ENCODE measurements around the gene TRIM44.

TRIM44 gene

GRCh38 chr11:35683728-35684339, 21.3 kb downstream of the TRIM44 start:
- POLR2A ChIA-PET: no interaction called here
- no peak for TF ChIP-seq CTCF (IDR thresholded peaks at IDR 0.05; ENCODE audit: control extremely low read depth, extremely low read depth, low read depth, missing control alignments)
- CTCF ChIA-PET: no interaction called here
- peak; percentile 20 for DNase-seq (ENCODE audit: extremely low spot score)

GRCh38 chr11:35688023-35688422, 25.4 kb downstream of the TRIM44 start:
- TF ChIP-seq CTCF (IDR thresholded peaks at IDR 0.05; ENCODE audit: control extremely low read depth, extremely low read depth, low read depth, missing control alignments): no peak
- ChIA-PET CTCF (interaction anchor here (1.7 to 2.3 kb wide), 2 partner anchors 12 to 134 kb away, joined by 4 to 5 read pairs; no protein-coding TSS in a partner anchor), POLR2A (no interaction called here)
- DNase-seq (ENCODE audit: extremely low spot score): no peak

GRCh38 chr11:35689081-35689996, 26.8 kb downstream of the TRIM44 start:
- ChIA-PET CTCF (interaction anchor here (1.3 to 2.3 kb wide), 4 partner anchors 11 to 132 kb away, joined by 3 to 5 read pairs (median 4); no protein-coding TSS in a partner anchor), POLR2A (no interaction called here)
- no peak for DNase-seq (ENCODE audit: extremely low spot score)
- TF ChIP-seq CTCF (IDR thresholded peaks at IDR 0.05; ENCODE audit: control extremely low read depth, extremely low read depth, low read depth, missing control alignments): no peak

DNA sequence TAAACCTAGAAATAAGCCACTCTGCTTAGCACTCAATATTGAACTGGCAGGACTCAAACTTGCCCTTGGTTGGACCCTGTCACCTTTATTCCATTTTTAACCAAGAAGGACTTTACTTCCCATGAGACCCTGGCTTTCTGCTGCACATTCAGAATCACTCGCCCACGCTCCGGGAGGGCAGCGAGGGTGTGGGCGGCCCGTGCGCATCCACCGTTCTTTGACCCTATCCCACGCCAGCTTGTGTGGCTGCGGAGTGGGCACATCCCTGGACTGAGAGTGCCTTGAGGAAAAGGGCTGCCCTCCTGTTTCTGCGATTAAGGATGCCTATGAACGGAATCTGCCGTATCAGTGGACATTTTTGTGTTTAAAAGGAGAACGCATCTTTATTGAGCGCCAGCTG, 39.6 kb downstream of the TRIM44 start:
- CTCF ChIA-PET: no interaction called here
- TF ChIP-seq CTCF (IDR thresholded peaks at IDR 0.05; ENCODE audit: control extremely low read depth, extremely low read depth, low read depth, missing control alignments): no peak
- POLR2A ChIA-PET: no interaction called here
- no peak for DNase-seq (ENCODE audit: extremely low spot score)

- no peak for DNase-seq (ENCODE audit: extremely low spot score)
- POLR2A ChIA-PET: no interaction called here
- TF ChIP-seq CTCF (IDR thresholded peaks at IDR 0.05; ENCODE audit: control extremely low read depth, extremely low read depth, low read depth, missing control alignments): no peak
- CTCF ChIA-PET: interaction anchor here (0.7 to 1.2 kb wide), 3 partner anchors 34 to 549 kb away, joined by 3 to 5 read pairs (median 3); no protein-coding TSS in a partner anchor
Observed at GRCh38 chr11:35709376-35709775, 46.8 kb downstream of the TRIM44 start.

DNA sequence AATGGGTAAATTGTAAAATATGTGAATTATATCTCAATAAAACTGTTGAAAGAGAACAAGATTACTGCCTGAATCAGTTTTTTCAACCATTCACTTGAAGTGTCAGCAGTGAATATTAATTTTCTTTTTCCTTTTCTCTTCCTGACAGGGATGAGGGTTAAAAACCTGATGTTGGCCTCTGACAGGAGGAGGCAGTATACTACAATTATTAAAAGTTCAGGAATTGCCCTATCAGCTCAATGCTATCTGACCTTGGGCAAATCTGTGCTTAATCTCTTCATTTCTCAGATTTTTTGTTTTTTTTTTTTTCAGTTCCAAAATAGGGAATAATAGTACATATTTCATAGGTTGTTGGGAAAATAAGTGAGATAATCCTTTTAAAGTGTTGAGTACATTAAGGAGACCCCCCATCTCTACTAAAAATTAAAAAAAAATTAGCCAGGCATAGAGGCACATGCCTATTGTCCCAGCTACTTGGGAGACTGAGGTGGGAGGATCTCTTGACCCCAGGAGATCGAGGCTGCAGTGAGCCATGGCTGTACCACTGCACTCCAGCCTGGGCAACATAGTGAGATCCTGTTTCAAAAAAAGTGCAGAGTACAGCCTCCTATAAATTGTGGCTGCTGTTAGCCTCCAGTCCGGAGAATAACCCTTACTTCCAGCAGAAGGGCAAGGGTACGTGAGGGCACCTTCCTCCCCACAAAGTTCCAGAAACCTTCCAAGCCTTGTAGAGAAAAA, 48.8 kb downstream of the TRIM44 start:
- DNase-seq (ENCODE audit: extremely low spot score): no peak
- ChIA-PET CTCF (interaction anchor here (1.7 kb wide), 1 partner anchor 111 kb away, joined by 6 read pairs; no protein-coding TSS in a partner anchor), POLR2A (no interaction called here)
- peak; percentile 6 for TF ChIP-seq CTCF (IDR thresholded peaks at IDR 0.05; ENCODE audit: control extremely low read depth, extremely low read depth, low read depth, missing control alignments)

All from GM10248 (cell line).